Activated naive CD4-positive, alpha-beta T cell treated with anti-CD3 and anti-CD28 coated beads, Interleukin-2, amount 10 ng/mL, durations not matched to agents 7 days and 5 days (primary cell): ENCODE results near the gene SENP5.

ENCODE experiments used
- CTCF ChIA-PET: fragments of 350-600 bp; sonication (Branson Sonifier 250); formaldehyde crosslinking; loops from one replicate; lab custom pipeline; 2021; ENCODE audit warnings: antibody characterized with exemption; lab: Charles Lee
- DNase-seq: peaks from one replicate; pipeline ENCODE4 v3.0.0-alpha.2; 2020
- H3K27ac Mint-ChIP-seq: one replicate; pipeline ENCODE4 v1.8.0; 2021; ENCODE audit warnings: mild to moderate bottlenecking, moderate library complexity, mixed read lengths
- H3K27me3 Mint-ChIP-seq: one replicate; pipeline ENCODE4 v1.8.0; 2021; ENCODE audit warnings: mild to moderate bottlenecking, mixed read lengths
- H3K36me3 Mint-ChIP-seq: one replicate; pipeline ENCODE4 v1.8.0; 2021; ENCODE audit warnings: mixed read lengths
- H3K4me1 Mint-ChIP-seq: one replicate; pipeline ENCODE4 v1.8.0; 2021; ENCODE audit warnings: mixed read lengths
- H3K4me3 Mint-ChIP-seq: one replicate; pipeline ENCODE4 v1.8.0; 2021; ENCODE audit warnings: mild to moderate bottlenecking, moderate library complexity, mixed read lengths
- H3K9me3 Mint-ChIP-seq: one replicate; pipeline ENCODE4 v1.8.0; 2021; ENCODE audit warnings: mixed read lengths

The SENP5 gene

GRCh38 chr3:196975349-196975748 is 107.6 kb downstream of the SENP5 start:
- peaks cover 55% of the 10 kb centered on the region for H3K27me3 Mint-ChIP-seq
- CTCF ChIA-PET, result no interaction called here
- H3K4me3 Mint-ChIP-seq, result no peak overlapping the region
- DNase-seq, result no peak
- no peaks in the 10 kb centered on the region for H3K36me3 Mint-ChIP-seq
- H3K4me1 Mint-ChIP-seq, result peaks cover 13% of the 10 kb centered on the region
- H3K27ac Mint-ChIP-seq, result no peak overlapping the region
- H3K9me3 Mint-ChIP-seq, result no peaks in the 10 kb centered on the region

GRCh38 chr3:196976941-196977340 is 109.2 kb downstream of the SENP5 start:
- Mint-ChIP-seq H3K27me3 (peaks cover 45% of the 10 kb centered on the region), H3K36me3 (no peaks in the 10 kb centered on the region), H3K27ac (peak overlapping the region; percentile 33), H3K4me1 (peaks cover 9% of the 10 kb centered on the region), H3K4me3 (no peak overlapping the region), H3K9me3 (no peaks in the 10 kb centered on the region)
- no peak for DNase-seq
- CTCF ChIA-PET, result interaction anchor here (0.9 to 1.3 kb wide), 2 partner anchors 53 to 210 kb away, joined by 3 to 4 read pairs; no protein-coding TSS in a partner anchor

GRCh38 chr3:196979545-196979944 is 111.8 kb downstream of the SENP5 start:
- Mint-ChIP-seq H3K4me1 (peaks cover 9% of the 10 kb centered on the region), H3K9me3 (peaks cover 6% of the 10 kb centered on the region), H3K27me3 (peaks cover 48% of the 10 kb centered on the region), H3K27ac (no peak overlapping the region), H3K4me3 (no peak overlapping the region), H3K36me3 (no peaks in the 10 kb centered on the region)
- no peak for DNase-seq
- CTCF ChIA-PET, result interaction anchor here (1.5 to 1.8 kb wide), 2 partner anchors 8 to 50 kb away, joined by 3 to 4 read pairs; partner anchors contain the start of gene MELTF

- CTCF ChIA-PET, result interaction anchor here (0.8 kb wide), 1 partner anchor 102 kb away, joined by 3 read pairs; no protein-coding TSS in a partner anchor
- no peak for DNase-seq
- Mint-ChIP-seq H3K4me3 (no peak overlapping the region), H3K9me3 (peaks cover 6% of the 10 kb centered on the region), H3K27ac (no peak overlapping the region), H3K4me1 (peaks cover 9% of the 10 kb centered on the region), H3K27me3 (peaks cover 44% of the 10 kb centered on the region), H3K36me3 (no peaks in the 10 kb centered on the region)
These were observed 113.9 kb downstream of the SENP5 start for GRCh38 chr3:196981657-196982056.

- no peak overlapping the region for H3K4me3 Mint-ChIP-seq
- CTCF ChIA-PET, result no interaction called here
- no peak overlapping the region for H3K27ac Mint-ChIP-seq
- H3K9me3 Mint-ChIP-seq, result peaks cover 6% of the 10 kb centered on the region
- no peak for DNase-seq
- no peaks in the 10 kb centered on the region for H3K36me3 Mint-ChIP-seq
- peaks cover 47% of the 10 kb centered on the region for H3K27me3 Mint-ChIP-seq
- H3K4me1 Mint-ChIP-seq, result peaks cover 8% of the 10 kb centered on the region
These were observed 115.5 kb downstream of the SENP5 start for GRCh38 chr3:196983186-196983585.
